Activated naive CD8-positive, alpha-beta T cell treated with anti-CD3 and anti-CD28 coated beads, Interleukin-2, amount 50 U/mL, for 16 hours (primary cell): ENCODE measurements around the gene PELO.

Experiments used
- DNase-seq: peaks from one replicate; pipeline ENCODE4 v3.0.0-alpha.2; 2020; ENCODE audit warnings: low read depth, low spot score

The PELO gene

GRCh38 chr5:52829664-52830063 lies 41.9 kb downstream of the PELO start:
- DNase-seq, result no peak

- DNase-seq, result no peak
These were observed 42.9 kb downstream of the PELO start for GRCh38 chr5:52830650-52831049.

- no peak for DNase-seq
These were observed 44.2 kb downstream of the PELO start for GRCh38 chr5:52831786-52832511.

DNA sequence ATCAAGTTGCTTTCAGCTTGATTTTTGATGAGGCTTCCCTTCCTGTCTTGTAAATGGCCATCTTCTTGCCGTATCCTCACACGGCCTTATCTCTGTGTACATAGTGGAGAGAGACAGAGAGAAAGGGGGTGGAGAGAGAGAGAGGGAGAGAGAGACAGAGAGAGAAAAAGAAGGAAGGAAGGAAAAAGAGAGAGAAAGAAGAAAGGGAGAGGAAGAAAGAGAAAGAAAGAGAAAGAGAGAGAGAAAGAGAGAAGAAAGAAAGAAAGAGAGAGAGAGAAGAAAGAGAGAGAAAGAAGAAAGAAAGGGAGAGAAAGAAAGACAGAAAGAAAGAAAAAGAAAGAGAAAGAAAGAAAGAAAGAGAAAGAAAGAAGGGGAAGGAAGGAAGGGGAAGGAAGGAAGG lies 46.6 kb downstream of the PELO start:
- DNase-seq, result no peak

DNA sequence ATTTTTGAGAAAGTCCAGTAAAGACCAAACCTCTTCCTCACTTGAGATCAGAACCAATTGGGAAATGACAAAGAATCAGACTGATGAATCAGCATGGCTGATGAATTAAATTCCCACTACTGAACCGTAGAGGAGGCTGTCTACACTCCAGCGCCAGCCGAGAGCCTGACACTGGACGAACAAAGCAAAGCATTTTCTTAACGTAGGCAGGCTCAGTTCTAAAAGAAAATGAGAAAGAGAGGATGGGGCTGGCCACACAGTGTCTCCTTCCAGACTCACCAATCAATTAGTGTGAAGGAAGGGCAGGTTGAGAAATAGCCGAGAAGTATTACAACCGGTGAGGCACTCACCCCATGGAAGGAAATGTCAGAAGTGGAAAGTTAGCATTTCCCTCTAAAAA lies 49.4 kb downstream of the PELO start:
- DNase-seq, result no peak
